ENCODE results near the gene USF1.

Gene USF1

DNA sequence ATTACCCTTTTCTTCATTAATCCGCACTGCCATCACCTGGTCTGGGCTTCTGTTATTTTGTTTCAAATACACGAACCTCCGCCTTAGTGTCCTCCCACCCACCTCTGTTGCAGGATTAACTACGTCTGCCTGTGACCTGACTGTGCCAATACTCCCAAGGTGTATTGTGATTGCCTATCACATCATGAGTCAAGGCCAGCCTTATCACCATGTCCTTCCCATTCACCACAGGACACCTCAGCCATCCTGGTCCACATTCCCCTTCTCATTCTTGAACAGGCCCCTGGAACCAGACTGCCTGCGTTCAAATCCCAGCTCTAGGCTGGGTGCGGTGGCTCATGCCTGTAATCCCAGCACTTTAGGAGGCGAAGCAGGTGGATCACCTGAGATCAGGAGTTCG is 39.2 kb downstream of the USF1 start:
- Histone ChIP-seq H3K79me2 (ENCODE audit: insufficient read depth, low read length) (no peaks in the 10 kb centered on the region), H3K9ac (ENCODE audit: low read depth, low read length) (no peak overlapping the region), H3K4me3 (ENCODE audit: low read depth in 1 of 2, low read length in 2 of 2) (no peak overlapping the region), H3K4me1 (ENCODE audit: insufficient read depth, low read length) (no peaks in the 10 kb centered on the region), H2AFZ (ENCODE audit: low read depth, low read length) (no peak overlapping the region), H3K27me3 (ENCODE audit: insufficient read depth, low read length, poor library complexity) (no peaks in the 10 kb centered on the region), H3K4me2 (ENCODE audit: insufficient read depth, low read length) (no peak overlapping the region), H4K20me1 (ENCODE audit: insufficient read depth, low read length) (no peaks in the 10 kb centered on the region), H3K36me3 (ENCODE audit: insufficient read depth, low read length) (no peaks in the 10 kb centered on the region), H3K9me3 (ENCODE audit: insufficient read depth, low read length, severe bottlenecking) (no peaks in the 10 kb centered on the region), H3K27ac (ENCODE audit: low read length) (no peak overlapping the region)
- no peak for ATAC-seq (ENCODE audit: insufficient read depth, low read depth)
- no peak for DNase-seq
- TF ChIP-seq, protein P1, sequence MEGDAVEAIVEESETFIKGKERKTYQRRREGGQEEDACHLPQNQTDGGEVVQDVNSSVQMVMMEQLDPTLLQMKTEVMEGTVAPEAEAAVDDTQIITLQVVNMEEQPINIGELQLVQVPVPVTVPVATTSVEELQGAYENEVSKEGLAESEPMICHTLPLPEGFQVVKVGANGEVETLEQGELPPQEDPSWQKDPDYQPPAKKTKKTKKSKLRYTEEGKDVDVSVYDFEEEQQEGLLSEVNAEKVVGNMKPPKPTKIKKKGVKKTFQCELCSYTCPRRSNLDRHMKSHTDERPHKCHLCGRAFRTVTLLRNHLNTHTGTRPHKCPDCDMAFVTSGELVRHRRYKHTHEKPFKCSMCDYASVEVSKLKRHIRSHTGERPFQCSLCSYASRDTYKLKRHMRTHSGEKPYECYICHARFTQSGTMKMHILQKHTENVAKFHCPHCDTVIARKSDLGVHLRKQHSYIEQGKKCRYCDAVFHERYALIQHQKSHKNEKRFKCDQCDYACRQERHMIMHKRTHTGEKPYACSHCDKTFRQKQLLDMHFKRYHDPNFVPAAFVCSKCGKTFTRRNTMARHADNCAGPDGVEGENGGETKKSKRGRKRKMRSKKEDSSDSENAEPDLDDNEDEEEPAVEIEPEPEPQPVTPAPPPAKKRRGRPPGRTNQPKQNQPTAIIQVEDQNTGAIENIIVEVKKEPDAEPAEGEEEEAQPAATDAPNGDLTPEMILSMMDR (IDR thresholded peaks at IDR 0.05; ENCODE audit: borderline replicate concordance, extremely low read depth, low read length, poor library complexity, severe bottlenecking), result no peak
- TF ChIP-seq EZH2 (IDR thresholded peaks at IDR 0.05; ENCODE audit: borderline replicate concordance, low read depth, low read length, severe bottlenecking), result no peak

DNA sequence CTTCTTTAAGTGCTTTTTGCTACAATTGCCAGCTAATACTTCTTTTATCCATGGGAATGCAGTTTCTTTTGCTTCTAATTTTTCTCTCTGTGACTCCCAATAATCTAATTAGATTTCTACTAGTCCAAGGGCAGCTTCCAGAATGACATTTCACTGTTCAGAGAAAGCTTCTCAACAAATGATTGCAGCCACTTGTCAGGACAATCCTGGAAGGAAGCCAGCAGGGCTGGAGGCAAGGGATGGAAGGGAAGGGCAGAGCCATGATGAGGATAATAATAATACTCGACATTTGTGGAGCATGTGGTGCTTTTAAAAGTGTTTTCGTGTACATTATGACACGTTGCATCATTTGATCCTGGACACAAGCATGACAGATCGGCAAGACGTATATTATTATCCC is 44.3 kb downstream of the USF1 start:
- TF ChIP-seq EZH2 (IDR thresholded peaks at IDR 0.05; ENCODE audit: borderline replicate concordance, low read depth, low read length, severe bottlenecking), result no peak
- TF ChIP-seq, protein P1 (IDR thresholded peaks at IDR 0.05; ENCODE audit: borderline replicate concordance, extremely low read depth, low read length, poor library complexity, severe bottlenecking), result no peak
- no peak for DNase-seq
- Histone ChIP-seq H4K20me1 (ENCODE audit: insufficient read depth, low read length) (no peaks in the 10 kb centered on the region), H3K4me2 (ENCODE audit: insufficient read depth, low read length) (no peak overlapping the region), H3K79me2 (ENCODE audit: insufficient read depth, low read length) (no peaks in the 10 kb centered on the region), H3K9me3 (ENCODE audit: insufficient read depth, low read length, severe bottlenecking) (no peaks in the 10 kb centered on the region), H3K4me1 (ENCODE audit: insufficient read depth, low read length) (no peaks in the 10 kb centered on the region), H3K9ac (ENCODE audit: low read depth, low read length) (no peak overlapping the region), H3K27ac (ENCODE audit: low read length) (no peak overlapping the region), H3K4me3 (ENCODE audit: low read depth in 1 of 2, low read length in 2 of 2) (no peak overlapping the region), H3K27me3 (ENCODE audit: insufficient read depth, low read length, poor library complexity) (no peaks in the 10 kb centered on the region), H2AFZ (ENCODE audit: low read depth, low read length) (no peak overlapping the region), H3K36me3 (ENCODE audit: insufficient read depth, low read length) (peaks cover 8% of the 10 kb centered on the region; the same call in 1 of the 2 replicates)
- ATAC-seq (ENCODE audit: insufficient read depth, low read depth), result no peak

DNA sequence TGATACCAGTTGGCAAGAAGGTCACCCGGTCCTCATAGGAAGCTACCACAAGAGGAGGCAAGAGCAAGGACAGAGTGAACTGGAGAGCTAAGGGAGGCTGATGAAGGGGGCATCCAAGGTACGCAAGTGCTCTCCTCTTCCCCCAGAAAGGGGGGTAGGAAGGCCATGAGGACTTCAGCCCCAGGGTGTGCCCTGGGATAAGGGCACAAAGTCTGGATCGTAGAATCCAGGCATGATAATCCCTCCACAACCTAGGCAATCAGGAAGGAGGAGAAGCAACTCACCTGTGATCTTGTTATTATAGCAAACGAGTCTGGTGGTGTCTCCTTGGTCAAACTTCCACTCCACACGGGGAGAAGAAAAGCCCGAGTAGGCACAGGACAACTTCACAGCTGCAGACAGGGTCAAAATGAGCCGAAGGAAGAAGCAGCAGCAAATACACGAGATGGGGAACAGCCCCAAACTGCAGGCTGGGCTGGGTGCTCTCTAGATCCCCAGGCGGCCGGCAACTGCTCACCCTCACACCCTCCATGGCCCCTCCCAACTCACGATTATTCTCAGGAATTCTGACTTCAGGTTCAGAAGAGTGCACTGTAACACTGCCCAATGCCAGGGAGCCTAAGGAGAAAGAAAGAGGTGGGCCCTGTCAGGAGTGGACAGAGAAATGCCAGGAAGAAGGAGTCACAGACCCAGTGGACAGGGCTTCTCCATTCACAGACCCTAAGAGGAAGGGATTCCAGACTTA is 44.9 kb downstream of the USF1 start:
- Histone ChIP-seq H2AFZ (ENCODE audit: low read depth, low read length) (no peak overlapping the region), H3K4me2 (ENCODE audit: insufficient read depth, low read length) (no peak overlapping the region), H3K9me3 (ENCODE audit: insufficient read depth, low read length, severe bottlenecking) (no peaks in the 10 kb centered on the region), H3K27me3 (ENCODE audit: insufficient read depth, low read length, poor library complexity) (no peaks in the 10 kb centered on the region), H3K79me2 (ENCODE audit: insufficient read depth, low read length) (no peaks in the 10 kb centered on the region), H3K4me1 (ENCODE audit: insufficient read depth, low read length) (no peaks in the 10 kb centered on the region), H3K27ac (ENCODE audit: low read length) (no peak overlapping the region), H3K36me3 (ENCODE audit: insufficient read depth, low read length) (peaks cover 8% of the 10 kb centered on the region; the same call in 1 of the 2 replicates), H3K9ac (ENCODE audit: low read depth, low read length) (no peak overlapping the region), H4K20me1 (ENCODE audit: insufficient read depth, low read length) (no peaks in the 10 kb centered on the region), H3K4me3 (ENCODE audit: low read depth in 1 of 2, low read length in 2 of 2) (no peak overlapping the region)
- ATAC-seq (ENCODE audit: insufficient read depth, low read depth) (no peak), DNase-seq (no peak)
- TF ChIP-seq, protein P1 (IDR thresholded peaks at IDR 0.05; ENCODE audit: borderline replicate concordance, extremely low read depth, low read length, poor library complexity, severe bottlenecking), result no peak
- no peak for TF ChIP-seq EZH2 (IDR thresholded peaks at IDR 0.05; ENCODE audit: borderline replicate concordance, low read depth, low read length, severe bottlenecking)

Data from DND-41 (cell line).